Caki2 (cell line): Measurements from ENCODE around the gene MAD2L2. TPM values are rescaled to one million over a fixed set of nuclear protein-coding genes. Genes with fewer than 3 reads are reported as not detected.

Experiments
- DNase-seq: peaks from one replicate; pipeline ENCODE4 v3.0.0-alpha.2; 2015; ENCODE audit warnings: low read depth
- in situ Hi-C: cut with HindIII; loops from 2 replicates; pipeline ENCODE4 v1.10.0; 2016; ENCODE audit warnings: low sequenced_read_pairs, low pct_unique_long_range_greater_than_20kb, mixed read lengths
- total RNA-seq: library from RNA; depleted of rRNA; stranded (reverse); fragments of >200 nt; shearing (Covaris generic); gene quantifications from 2 replicates; pipeline ENCODE4 v1.2.3, GENCODE V29; 2014; ENCODE audit warnings: low replicate concordance; rRNA removed

Gene MAD2L2
- total RNA-seq: 91.7 and 96.7 TPM in 2 replicates

- in situ Hi-C loops: no loop called here
- DNase-seq: peak; percentile 66
Observed at GRCh38 chr1:11681071-11681771, at the start of gene MAD2L2. Gene MAD2L2, minus strand, starts transcription at chr1:11681148. Its CDS starts 547 bp downstream, at chr1:11680601.

- DNase-seq: no peak
- in situ Hi-C loops: no loop called here
Observed at GRCh38 chr1:11730429-11730891, 49.5 kb upstream of the MAD2L2 start.

- DNase-seq: peak; percentile 52
- in situ Hi-C loops: no loop called here
Observed at GRCh38 chr1:11729498-11730428, 48.8 kb upstream of the MAD2L2 start.

- in situ Hi-C loops: no loop called here
- no peak for DNase-seq
Observed at GRCh38 chr1:11729155-11729497, 48.2 kb upstream of the MAD2L2 start.

GRCh38 chr1:11728126-11728806, 47.3 kb upstream of the MAD2L2 start:
- no peak for DNase-seq
- in situ Hi-C loops: no loop called here

- no peak for DNase-seq
- in situ Hi-C loops: no loop called here
Observed at GRCh38 chr1:11727119-11727518, 46.2 kb upstream of the MAD2L2 start.

- no peak for DNase-seq
- in situ Hi-C loops: no loop called here
Observed at GRCh38 chr1:11725616-11726015, 44.7 kb upstream of the MAD2L2 start.

- in situ Hi-C loops: no loop called here
Observed at GRCh38 chr1:11722538-11722937, 41.6 kb upstream of the MAD2L2 start.

GRCh38 chr1:11721311-11721710, 40.4 kb upstream of the MAD2L2 start:
- in situ Hi-C loops: no loop called here

More at GRCh38 chr1:11722538-11722937, 41.6 kb upstream of the MAD2L2 start:
- no peak for DNase-seq

GRCh38 chr1:11720525-11720924, 39.6 kb upstream of the MAD2L2 start:
- no peak for DNase-seq
- in situ Hi-C loops: no loop called here

More at GRCh38 chr1:11721311-11721710, 40.4 kb upstream of the MAD2L2 start:
- no peak for DNase-seq

GRCh38 chr1:11720033-11720376, 39.1 kb upstream of the MAD2L2 start:
- in situ Hi-C loops: no loop called here
- DNase-seq: no peak

- in situ Hi-C loops: no loop called here
- DNase-seq: peak; percentile 47
Observed at GRCh38 chr1:11719313-11720032, 38.5 kb upstream of the MAD2L2 start.

- in situ Hi-C loops: no loop called here
- DNase-seq: no peak
Observed at GRCh38 chr1:11714831-11715575, 34.1 kb upstream of the MAD2L2 start.

GRCh38 chr1:11713095-11713494, 32.1 kb upstream of the MAD2L2 start:
- DNase-seq: no peak
- in situ Hi-C loops: no loop called here

- in situ Hi-C loops: no loop called here
- no peak for DNase-seq
Observed at GRCh38 chr1:11712285-11712684, 31.3 kb upstream of the MAD2L2 start.

- in situ Hi-C loops: no loop called here
- DNase-seq: no peak
Observed at GRCh38 chr1:11711490-11711889, 30.5 kb upstream of the MAD2L2 start.

- in situ Hi-C loops: no loop called here
- peak; percentile 31 for DNase-seq
Observed at GRCh38 chr1:11708554-11709350, 27.8 kb upstream of the MAD2L2 start.
